Measurements from ENCODE around the gene SMIM20.
"Not testable (repeated sequence)": the region's sequence is repeated elsewhere in the genome, so short reads cannot be mapped to it uniquely, and the experiment has no call there.

The SMIM20 gene

DNA sequence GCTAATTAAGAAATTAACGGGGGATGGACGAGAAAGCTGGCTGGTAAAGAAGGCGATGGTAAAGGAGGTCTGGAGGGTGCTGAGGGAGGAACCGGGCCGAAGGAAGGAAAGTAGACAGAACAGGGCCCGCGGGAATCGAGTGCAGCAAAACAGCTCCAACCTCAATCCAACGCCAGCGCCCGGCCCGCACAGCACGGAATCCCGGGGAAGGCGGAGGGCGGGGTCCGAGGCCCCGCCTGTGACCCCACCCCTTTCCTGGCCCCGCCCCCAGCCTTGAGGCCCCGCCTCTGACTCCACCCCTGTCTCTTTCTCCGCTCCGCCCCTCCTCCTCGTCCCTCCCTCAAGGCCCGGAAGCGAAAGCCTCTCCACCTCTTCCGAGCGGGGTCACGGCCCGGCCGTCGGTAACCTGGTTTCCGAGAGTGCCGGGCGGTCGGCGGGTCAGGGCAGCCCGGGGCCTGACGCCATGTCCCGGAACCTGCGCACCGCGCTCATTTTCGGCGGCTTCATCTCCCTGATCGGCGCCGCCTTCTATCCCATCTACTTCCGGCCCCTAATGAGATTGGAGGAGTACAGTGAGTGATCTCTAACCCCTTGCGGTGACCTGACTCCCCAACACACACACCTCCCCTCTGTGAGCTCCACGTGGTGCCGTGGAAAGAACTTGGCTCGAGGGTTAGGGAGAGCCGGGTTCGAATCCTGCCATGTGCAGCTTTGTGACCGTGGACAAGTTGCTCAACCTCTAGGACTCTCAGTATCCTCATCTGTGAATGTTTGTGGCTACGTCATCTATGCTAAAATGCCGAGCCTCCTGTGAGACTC, at the start of gene SMIM20:
Gene SMIM20 (plus strand): TSS at position 370 of the 819 bp plus-strand sequence. CDS start 94 bp downstream, at position 464.
- DNase-seq: peak; percentile 95

DNA sequence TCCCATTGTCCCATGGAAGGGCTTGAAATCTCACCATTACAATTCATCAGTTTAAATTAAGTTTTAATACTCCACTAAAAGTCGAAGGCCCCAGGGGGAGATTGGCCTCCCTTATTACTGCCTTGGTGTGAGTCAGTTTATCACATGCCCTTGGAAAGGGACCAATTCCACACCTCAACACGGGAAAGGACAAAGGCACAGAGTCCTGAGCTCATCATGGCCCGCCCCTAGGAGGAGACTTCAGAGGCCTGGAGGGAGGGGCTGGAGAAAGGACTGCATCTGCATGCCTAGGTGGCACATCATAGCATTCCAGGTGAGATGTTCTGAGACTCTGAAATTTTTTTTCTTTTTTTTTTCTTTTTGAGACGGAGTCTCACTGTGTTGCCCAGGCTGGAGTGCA, 48.4 kb upstream of the SMIM20 start:
- no peak for DNase-seq

DNA sequence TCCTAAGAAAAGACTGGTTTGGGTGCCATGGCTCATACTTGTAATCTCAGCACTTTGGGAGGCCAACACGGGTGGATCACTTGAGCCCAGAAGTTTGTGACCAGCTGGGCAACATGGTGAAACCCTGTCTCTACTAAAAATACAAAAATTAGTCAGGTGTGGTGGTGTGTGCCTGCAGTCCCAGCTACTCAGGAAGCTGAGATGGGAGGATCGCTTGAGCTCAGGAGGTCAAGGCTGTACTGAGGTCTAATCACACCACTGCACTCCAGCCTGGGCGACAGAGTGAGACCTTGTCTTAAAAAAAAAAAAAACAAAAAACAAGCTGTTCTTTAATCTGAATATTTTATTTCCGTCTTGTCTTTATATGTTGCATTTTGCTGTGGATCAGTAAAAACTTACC, 47.6 kb upstream of the SMIM20 start:
- DNase-seq: not testable (repeated sequence)

DNA sequence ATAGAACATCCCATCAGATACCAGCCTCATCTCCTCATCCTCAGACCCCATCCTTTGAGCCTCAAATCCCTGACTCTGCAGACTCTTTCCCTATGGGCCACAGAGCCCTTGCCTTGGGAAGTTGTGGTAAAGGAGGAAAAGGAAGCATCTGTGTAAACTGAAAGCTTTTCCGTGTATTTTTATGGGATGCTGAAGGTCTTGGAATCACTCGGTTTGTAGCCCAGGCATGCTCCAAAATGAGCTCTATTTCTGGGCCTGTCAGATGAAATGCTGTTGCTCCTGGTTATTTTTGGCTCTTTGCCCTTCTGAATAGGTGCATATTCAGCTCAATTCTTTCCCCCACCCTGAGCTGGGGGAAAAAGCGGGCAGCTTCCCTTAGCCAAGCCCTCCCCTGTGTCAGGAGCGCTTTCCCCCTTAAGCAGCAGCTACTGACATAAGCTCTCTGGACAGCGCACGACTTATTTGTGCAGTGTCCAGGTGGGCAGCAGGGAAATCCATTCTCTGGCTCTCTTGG, 46.2 kb upstream of the SMIM20 start:
- DNase-seq: no peak

DNA sequence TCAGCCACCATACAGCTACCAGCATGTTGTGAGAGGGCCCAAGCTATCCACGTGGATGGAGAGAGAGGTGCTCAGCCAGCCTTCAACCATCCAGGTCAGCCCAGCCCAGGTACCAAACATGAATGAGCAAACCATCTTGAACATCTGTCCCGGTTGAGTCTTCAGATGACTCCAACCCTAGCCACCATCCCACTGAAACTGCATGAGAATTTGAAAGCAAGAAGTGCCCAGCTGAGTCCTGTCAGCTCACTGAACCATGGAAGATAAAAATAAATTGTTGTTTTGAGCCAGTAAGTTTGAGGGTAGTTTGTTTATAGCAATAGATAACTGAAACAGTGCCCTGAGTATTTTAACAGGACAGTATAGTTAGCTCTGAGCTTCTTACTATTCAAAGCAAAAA, 43.9 kb upstream of the SMIM20 start:
- no peak for DNase-seq

- DNase-seq: no peak
Measured at GRCh38 chr4:25872851-25873631, 41.0 kb upstream of the SMIM20 start.

- DNase-seq: no peak
Measured at GRCh38 chr4:25873632-25874129, 40.3 kb upstream of the SMIM20 start.

- DNase-seq: no peak
Measured at GRCh38 chr4:25874655-25875054, 39.4 kb upstream of the SMIM20 start.

DNA sequence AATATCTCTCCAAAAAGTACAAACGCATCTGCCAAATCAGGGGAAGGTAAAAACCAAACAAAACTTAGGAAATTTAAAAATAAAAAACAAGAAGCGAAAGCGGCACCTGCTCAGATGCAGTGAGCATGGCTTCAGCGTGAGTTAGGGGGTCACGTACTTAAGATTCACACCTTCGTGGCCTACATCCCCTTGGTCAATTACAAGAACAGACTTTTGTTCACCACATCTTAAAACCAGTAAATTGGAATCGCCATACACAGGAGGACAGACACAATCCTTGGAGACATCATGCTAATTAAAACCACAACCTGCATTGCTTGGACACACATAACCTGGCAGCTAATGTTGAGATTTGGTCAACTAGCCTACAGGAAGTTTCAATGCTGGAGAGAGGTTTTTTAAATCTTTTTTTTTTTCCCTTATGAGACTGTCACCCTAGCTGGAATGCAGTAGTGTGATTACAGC, 38.7 kb upstream of the SMIM20 start:
- DNase-seq: no peak

DNA sequence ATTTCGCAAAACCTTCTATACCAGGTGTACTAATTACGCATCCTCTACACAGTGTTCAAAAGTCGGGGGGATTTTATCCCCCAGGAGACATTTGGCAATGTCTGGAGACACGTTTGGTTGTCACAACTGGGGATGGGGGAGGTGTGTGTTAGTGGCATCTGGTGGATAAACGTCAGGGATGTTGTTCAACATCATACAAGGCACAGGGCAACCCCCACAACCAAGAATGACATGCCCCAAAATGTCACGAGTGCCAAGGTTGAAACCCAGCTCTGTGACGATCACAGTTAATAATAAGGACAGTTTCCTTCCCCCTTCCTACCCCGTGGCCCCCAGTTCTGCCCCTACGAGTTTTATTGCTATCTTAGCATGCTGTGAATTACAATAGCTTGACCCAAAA, 35.3 kb upstream of the SMIM20 start:
- peak; percentile 37 for DNase-seq

DNA sequence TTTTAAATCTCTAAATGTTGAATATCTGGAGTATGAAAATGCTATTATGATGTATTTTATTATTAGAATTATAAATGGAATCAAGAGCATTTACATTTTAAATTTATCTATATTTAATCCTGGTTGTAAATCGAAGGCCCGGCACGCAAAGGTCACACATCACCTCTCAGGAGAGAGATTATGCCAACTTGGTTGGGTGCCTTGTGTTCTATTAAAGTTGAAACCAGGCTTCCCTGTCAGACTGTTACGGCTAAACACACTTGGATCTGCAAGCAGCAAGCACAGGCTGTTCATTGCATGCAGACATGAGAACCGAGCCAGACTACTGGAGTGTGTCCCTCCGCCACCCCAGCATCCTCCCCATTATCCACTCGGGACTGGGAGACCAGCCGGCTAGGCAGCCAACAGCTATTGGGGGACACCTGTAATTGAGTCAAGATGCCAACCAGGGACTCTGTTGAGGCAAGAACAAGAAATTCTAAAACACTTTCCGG, 34.9 kb upstream of the SMIM20 start:
- no peak for DNase-seq

- DNase-seq: peak; percentile 25
Measured at GRCh38 chr4:25879587-25879986, 34.4 kb upstream of the SMIM20 start.

DNA sequence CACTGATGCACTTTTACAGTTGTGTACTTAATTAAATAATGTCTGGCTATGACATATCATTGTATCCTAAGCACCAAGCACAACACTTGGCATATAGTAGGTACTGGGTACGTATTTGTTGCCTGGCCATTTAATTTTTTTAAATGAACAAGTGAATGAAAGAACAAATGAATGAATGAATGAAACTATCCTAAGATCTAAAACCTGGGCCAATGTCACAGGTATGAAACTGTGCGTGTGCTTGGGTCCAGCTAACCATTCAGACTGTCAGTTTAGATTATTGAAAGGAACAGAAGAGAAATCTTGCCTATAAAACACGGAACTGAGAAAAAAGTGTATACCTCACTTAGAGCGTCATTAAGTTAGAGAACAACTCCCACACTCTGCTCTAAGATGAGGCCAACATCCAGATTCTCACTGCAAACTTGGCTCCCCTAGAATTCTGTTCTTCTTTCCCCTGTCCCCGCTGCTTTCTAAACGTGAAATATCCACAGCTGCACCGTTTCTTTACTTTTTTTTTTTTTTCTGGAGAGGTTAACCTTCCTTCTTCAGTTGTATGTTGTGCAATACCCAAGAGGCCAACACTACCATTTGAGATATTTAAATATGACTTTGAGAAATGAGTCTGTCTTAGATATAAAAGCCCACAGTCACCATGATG, 33.9 kb upstream of the SMIM20 start:
- peak; percentile 73 for DNase-seq

DNA sequence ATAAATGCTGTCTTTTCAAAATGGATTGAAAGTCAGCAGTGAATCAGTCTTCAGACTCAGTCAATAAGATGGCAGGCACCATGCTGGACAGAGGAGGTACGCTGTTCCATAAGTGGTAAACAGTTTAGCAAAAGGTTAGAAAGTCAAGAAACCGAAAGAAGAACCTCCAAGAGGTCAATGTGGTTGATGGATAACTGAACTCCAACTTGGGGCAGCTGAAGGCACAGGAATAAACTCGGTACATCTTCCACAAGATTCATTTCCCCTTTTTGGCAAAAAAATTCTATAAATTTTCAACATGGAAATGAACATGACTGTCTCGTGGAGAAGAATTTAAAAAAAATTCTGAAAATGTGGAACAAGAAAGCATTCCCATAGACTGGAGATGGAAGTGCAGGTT, 32.8 kb upstream of the SMIM20 start:
- DNase-seq: peak; percentile 80

DNA sequence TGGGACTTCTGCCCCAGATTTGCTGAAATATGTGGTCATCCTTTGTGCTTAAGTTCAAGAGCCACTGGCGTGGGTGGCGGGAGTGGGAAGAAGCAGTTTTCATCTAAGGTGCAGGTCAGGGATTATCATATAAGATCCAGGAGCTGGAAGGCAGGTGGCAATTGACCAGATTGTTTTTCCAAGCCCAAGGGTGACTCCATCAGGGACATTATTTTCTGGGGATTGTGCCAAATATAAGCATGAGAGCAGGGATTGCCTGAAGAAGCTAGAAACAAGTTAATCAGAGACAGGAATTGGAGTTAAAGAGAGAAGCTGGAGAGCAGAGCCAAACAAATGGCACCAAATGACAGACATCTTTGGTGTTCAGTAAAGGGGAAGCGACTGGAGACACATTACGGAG, 31.8 kb upstream of the SMIM20 start:
- no peak for DNase-seq

DNA sequence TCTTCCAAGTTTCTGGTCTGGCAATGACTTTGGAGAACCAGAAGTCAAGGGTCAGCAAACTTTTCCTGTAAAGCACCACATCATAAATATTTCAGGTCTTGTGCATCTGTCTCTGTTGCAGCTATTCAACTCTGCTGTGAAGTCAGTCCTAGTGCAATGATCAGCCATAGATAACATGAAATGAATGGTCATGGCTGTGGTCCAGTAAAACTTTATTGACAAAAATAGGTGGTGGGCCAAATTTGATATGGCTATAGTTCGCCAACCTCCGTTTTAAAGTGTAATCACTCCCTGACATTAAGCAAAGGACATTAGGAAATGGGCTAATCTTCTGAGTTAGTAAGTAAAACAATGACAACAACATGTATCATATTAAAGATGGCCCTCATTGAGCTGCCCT, 30.5 kb upstream of the SMIM20 start:
- no peak for DNase-seq

DNA sequence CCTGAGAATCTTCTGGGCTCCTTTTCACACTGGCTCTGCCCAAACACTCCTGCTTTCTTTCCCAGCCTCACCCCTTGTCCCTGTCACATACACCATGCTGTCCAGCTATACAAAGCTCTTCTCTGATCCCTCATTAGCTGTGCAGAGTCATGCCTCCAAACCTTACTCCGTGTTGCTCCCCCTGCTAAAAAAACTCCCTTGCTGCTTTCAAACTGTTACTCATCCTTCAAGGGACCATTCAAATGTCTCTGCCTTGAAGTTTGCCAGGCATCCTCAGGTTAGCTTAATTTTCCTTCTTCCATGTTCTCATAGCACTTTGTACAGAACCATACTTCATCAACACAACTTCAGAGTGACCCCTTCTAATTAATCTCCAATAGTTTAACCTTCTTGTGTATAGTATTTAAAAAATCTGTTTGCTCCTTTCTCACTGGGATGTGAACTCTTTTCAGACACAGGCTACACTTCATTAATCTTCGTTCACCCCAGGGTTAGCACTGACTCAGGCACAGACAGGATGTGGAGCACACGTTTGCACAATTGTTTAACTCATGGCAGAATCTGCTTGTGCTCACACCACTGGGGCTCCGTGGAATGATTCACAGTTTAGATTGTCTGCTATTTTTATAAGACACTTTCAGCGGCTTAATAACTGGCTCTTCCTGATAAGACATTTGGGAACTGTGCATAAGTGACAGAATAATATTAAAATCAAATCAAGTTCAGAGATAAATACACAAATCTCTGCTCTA, 29.8 kb upstream of the SMIM20 start:
- DNase-seq: peak; percentile 28

DNA sequence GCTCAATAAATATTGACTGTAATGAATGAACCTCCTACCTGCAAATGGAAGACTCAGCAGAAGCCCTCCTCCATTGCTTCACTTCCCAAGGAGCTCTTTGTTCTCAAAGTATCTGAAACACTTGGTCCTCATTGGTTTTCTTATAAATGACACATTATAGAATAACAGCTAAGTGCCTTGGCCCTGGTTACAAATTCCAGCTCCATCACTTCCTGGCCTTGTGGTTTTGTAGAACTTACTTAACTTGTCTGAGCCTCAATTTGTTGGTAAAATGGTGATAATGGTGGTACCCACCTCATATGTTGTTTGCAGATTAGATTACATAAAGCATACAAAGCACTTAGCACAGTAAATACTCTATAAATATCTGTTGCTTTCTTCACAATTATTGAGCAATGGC, 25.2 kb upstream of the SMIM20 start:
- DNase-seq: no peak

- no peak for DNase-seq
Measured at GRCh38 chr4:25889589-25890503, 24.2 kb upstream of the SMIM20 start.

DNA sequence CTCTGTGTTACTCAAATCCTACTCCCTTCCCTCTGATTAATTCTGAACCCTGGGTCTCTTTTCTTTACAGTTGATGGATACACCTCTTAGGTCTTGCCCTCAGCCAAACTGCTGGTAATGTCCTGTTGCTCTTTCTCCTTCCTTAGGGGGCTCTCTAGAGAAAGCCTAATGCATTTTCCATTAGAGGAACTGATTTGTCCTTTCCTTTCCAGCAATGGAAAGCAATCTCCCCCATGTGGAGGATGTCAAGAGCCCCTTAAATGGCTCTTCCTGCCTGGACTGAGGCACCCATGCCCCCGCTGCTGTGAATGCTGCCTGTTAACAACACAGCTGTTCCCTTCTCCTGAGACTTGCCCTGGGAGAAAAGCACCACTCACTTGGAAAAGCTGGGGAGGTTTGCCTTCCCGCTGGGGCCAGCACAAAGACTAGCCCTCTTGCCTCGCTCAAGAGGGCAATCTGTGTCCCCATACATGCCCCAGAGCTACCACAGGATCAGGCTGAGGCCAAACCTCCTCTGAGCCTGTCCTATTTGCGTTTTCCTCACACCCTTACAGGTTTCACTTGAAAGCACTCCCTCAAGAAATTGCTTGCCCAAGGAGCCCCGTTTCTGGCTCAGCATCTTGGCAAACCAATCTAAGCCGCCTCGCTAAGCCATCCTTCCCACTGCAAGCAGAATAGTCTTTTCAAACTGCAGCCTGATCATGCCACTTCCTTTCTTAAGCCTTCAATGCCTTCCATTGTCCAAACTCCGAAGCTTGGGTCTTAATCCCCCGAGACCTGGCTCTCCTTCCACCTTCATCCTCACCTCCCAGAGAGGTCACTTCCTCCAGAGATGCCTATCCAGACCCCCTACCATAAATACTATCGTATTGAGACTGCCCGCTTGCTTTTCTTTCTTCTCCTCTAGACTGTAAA, 23.2 kb upstream of the SMIM20 start:
- no peak for DNase-seq

All from suppressor macrophage treated with lipopolysaccharide for 4 hours (primary cell).